Calu3 (cell line): ENCODE measurements around the gene SPINK1. TPM values are rescaled to one million over a fixed set of nuclear protein-coding genes. Genes with fewer than 3 reads are reported as not detected.

Source experiments
- BruUV-seq: library from RNA; stranded (reverse); fragments of 400-500 nt; replicated peaks from 2 replicates; lab custom pipeline; 2021; lab: Mats Ljungman, UMichigan
- CTCF ChIA-PET: fragments of 300-600 bp; sonication (Branson Sonifier 250); formaldehyde crosslinking; loops from one replicate; lab custom pipeline; 2022; ENCODE audit warnings: antibody characterized with exemption; lab: Charles Lee
- DNase-seq: peaks from one replicate; pipeline ENCODE4 v3.0.0; 2022
- H3K27ac Mint-ChIP-seq: one replicate; pipeline ENCODE4 v1.8.0; 2022; ENCODE audit warnings: mixed read lengths; ENCODE audit not compliant: unreplicated experiment
- H3K27me3 Mint-ChIP-seq: one replicate; pipeline ENCODE4 v1.8.0; 2022; ENCODE audit warnings: mixed read lengths; ENCODE audit not compliant: unreplicated experiment
- H3K36me3 Mint-ChIP-seq: one replicate; pipeline ENCODE4 v1.8.0; 2022; ENCODE audit warnings: mild to moderate bottlenecking, moderate library complexity, mixed read lengths; ENCODE audit not compliant: insufficient read depth, unreplicated experiment
- H3K4me1 Mint-ChIP-seq: one replicate; pipeline ENCODE4 v1.8.0; 2022; ENCODE audit warnings: mild to moderate bottlenecking, low read depth, mixed read lengths; ENCODE audit not compliant: unreplicated experiment
- H3K4me3 Mint-ChIP-seq: one replicate; pipeline ENCODE4 v1.8.0; 2022; ENCODE audit warnings: mild to moderate bottlenecking, low read depth, moderate library complexity, mixed read lengths; ENCODE audit not compliant: unreplicated experiment
- H3K9me3 Mint-ChIP-seq: one replicate; pipeline ENCODE4 v1.8.0; 2022; ENCODE audit warnings: low read depth, mixed read lengths; ENCODE audit not compliant: unreplicated experiment
- CTCF ChIP-seq: fragments of 200-600 bp; IDR thresholded peaks from one replicate; pipeline ENCODE4 v1.8.0; 2022; ENCODE audit warnings: antibody characterized with exemption; ENCODE audit not compliant: unreplicated experiment
- intact Hi-C: fragments of 100-400 bp; cut with micrococcal nuclease; formaldehyde crosslinking; loops from one replicate; pipeline ENCODE4 v1.10.0; 2022; ENCODE audit not compliant: unreplicated experiment
- total RNA-seq: library from RNA; stranded (reverse); gene quantifications from 2 replicates; pipeline ENCODE4 v1.2.3, GENCODE V29; 2022

SPINK1 gene
- total RNA-seq, 1 experiment from 2014 or later = 307 TPM

GRCh38 chr5:147782110-147783028 lies 49.1 kb downstream of the SPINK1 start, which contains the start of gene JAKMIP2:
TSS of gene JAKMIP2 (minus strand) at chr5:147782728. CDS start at chr5:147671806, 110,922 bp downstream.
- CTCF ChIA-PET = interaction anchor here (0.8 kb wide), 1 partner anchor 29 kb away, joined by 4 read pairs; no protein-coding TSS in a partner anchor
- Mint-ChIP-seq H3K4me1 (no peaks in the 10 kb centered on the region), H3K4me3 (no peak within 1 kb of the TSS), H3K27me3 (no peaks in the 10 kb centered on the region), H3K36me3 (no peaks in the 10 kb centered on the region), H3K27ac (no peak within 1 kb of the TSS), H3K9me3 (no peaks in the 10 kb centered on the region)
- TF ChIP-seq CTCF = no peak
- BruUV-seq = no TSS peak
- DNase-seq = no peak
- intact Hi-C loops = no loop called here

GRCh38 chr5:147780924-147781573 lies 50.4 kb downstream of the SPINK1 start:
- CTCF ChIA-PET = no interaction called here
- no peaks in the 10 kb centered on the region for H3K27me3 Mint-ChIP-seq
- intact Hi-C loops = no loop called here
- no peaks in the 10 kb centered on the region for H3K9me3 Mint-ChIP-seq
- TF ChIP-seq CTCF = no peak
- no peak overlapping the region for H3K27ac Mint-ChIP-seq
- no peak for DNase-seq
- H3K4me3 Mint-ChIP-seq = no peak overlapping the region
- BruUV-seq = no TSS peak
- H3K36me3 Mint-ChIP-seq = no peaks in the 10 kb centered on the region
- H3K4me1 Mint-ChIP-seq = no peaks in the 10 kb centered on the region

- Mint-ChIP-seq H3K27me3 (no peaks in the 10 kb centered on the region), H3K27ac (no peak overlapping the region), H3K36me3 (no peaks in the 10 kb centered on the region), H3K4me1 (no peaks in the 10 kb centered on the region), H3K9me3 (no peaks in the 10 kb centered on the region), H3K4me3 (no peak overlapping the region)
- intact Hi-C loops = no loop called here
- no peak for DNase-seq
- no TSS peak for BruUV-seq
- no peak for TF ChIP-seq CTCF
- CTCF ChIA-PET = no interaction called here
Measured at GRCh38 chr5:147779694-147780093, 51.8 kb downstream of the SPINK1 start.

GRCh38 chr5:147776989-147777388 lies 54.5 kb downstream of the SPINK1 start:
- no peaks in the 10 kb centered on the region for H3K9me3 Mint-ChIP-seq

More at GRCh38 chr5:147776989-147777388, 54.5 kb downstream of the SPINK1 start:
- TF ChIP-seq CTCF = no peak
- Mint-ChIP-seq H3K4me1 (no peaks in the 10 kb centered on the region), H3K36me3 (no peaks in the 10 kb centered on the region), H3K4me3 (no peak overlapping the region), H3K27me3 (no peaks in the 10 kb centered on the region), H3K27ac (no peak overlapping the region)
- BruUV-seq = no TSS peak
- intact Hi-C loops = no loop called here
- CTCF ChIA-PET = no interaction called here
- DNase-seq = no peak

Other genes with a start within 250 kb of the SPINK1 start
- not detected in 2 replicates for gene JAKMIP2, start 48.9 kb downstream of the SPINK1 start, total RNA-seq
- not detected in 2 replicates for gene SCGB3A2, start 47.0 kb upstream of the SPINK1 start, total RNA-seq
- 0.97 TPM in 1 of 2 replicates, not detected in the other for gene C5orf46, start 74.9 kb upstream of the SPINK1 start, total RNA-seq
- gene SPINK5, start 232.3 kb upstream of the SPINK1 start, total RNA-seq = 2.5 and 3.1 TPM in 2 replicates